C1 segment of cervical spinal cord (tissue), 14 donors: Measurements from ENCODE around the gene SPRR5.

Experiments
- DNase-seq, 14 donors: peaks; one replicate each; lab custom pipeline; 2025; lab: John Stamatoyannopoulos, UW

Gene SPRR5

DNA sequence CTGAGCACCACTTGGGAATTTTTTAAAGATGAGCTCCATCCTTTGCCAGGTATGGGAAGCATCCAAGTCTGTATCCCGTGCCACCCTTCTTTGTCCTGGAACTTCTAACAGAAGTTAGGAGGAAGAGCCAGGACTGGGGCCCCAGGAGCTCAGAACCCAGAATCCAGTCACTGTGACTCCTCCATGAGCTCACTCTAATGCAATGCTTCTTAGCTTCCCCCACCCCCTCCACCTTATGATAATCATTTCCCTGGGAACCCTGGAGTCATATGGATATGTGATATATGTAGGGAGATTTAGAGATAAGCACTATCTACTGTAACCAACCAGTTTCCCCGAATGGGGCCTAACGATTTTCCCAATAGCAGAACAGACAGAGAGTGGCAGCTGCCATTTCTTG is 758 bp upstream of the SPRR5 start:
- no peak for DNase-seq

- DNase-seq = no peak
Observed at GRCh38 chr1:152951711-152952110, 4.7 kb downstream of the SPRR5 start.

- no peak for DNase-seq
Observed at GRCh38 chr1:152953761-152954160, 6.8 kb downstream of the SPRR5 start.

DNA sequence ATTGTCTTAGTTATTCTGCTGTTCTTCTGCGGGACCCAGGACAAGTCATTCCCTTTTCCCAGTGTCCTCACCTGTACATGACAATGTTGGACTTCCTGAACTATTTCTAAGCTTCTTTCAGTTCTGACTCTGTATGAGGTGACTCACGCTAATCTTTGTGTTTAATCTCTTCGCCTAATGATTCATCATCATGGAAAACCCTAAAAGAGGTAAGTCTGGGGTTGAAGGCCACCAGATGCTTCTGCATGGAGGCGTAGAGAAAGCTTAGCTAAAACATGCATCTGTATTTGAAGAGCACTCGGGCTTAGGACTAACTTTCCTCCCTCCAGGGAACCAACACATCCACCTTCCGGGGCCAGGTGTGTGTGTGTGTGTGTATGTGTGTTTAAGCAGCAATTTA is 7.4 kb downstream of the SPRR5 start:
- DNase-seq = no peak

GRCh38 chr1:152957561-152957960 is 10.6 kb downstream of the SPRR5 start:
- DNase-seq = no peak

- DNase-seq = no peak
Observed at GRCh38 chr1:152959273-152959672, 12.3 kb downstream of the SPRR5 start.

GRCh38 chr1:152959801-152960451 is 12.9 kb downstream of the SPRR5 start:
- no peak for DNase-seq

DNA sequence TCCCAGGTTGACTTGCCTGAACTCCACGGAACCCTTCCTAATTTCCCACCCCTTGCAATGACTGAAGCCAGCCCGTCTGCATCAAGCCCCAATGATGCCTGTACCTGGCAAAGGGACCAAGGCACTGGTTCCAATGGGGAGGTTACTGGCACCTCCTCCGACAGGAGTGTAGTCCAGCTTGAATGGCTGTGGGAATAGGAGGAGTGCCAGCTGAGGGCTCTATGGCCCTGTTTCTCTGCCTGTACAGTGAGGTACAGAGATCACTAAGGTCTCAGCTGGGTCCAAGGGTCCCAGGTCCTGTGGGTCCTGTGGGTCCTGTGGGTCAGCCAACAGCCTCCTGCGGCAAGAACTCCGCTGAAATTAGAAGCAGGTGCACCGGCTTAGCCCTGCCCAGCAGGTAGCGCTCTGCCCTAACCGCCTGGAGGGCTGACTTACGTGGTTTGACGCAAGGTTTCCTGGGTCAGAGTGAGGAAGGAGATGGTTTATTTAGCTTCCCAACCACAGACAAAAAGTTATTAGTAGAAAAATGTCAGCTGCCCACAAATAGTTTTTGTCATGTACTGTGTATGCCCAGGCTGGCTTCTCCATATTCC is 13.5 kb downstream of the SPRR5 start:
- DNase-seq = no peak

GRCh38 chr1:152961226-152961891 is 14.4 kb downstream of the SPRR5 start:
- DNase-seq = no peak

- DNase-seq = no peak
Observed at GRCh38 chr1:152962876-152963415, 15.9 kb downstream of the SPRR5 start.

DNA sequence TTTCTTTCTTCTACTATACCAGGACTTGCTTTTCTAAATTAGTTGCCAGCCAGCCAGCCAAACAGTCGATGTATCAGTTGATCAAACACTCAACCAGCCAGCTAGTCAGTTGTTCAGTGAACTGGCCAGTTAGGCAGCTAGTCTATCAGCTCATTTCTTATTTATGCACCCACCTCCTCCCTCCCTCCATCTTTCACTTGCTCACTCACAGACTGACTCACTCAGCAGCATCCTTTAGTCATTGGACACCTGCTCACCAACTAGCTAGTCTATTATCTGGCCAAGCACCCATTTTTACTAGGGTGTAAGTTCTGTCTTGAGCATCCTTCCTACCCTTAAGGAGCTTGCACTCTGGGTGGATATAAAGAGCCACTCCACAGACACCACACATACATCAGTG is 17.5 kb downstream of the SPRR5 start:
- DNase-seq = no peak

GRCh38 chr1:152965853-152966252 is 18.8 kb downstream of the SPRR5 start:
- DNase-seq = no peak

GRCh38 chr1:152967201-152967600 is 20.2 kb downstream of the SPRR5 start:
- no peak for DNase-seq

- DNase-seq = no peak
Observed at GRCh38 chr1:152968248-152968647, 21.2 kb downstream of the SPRR5 start.

- no peak for DNase-seq
Observed at GRCh38 chr1:152969036-152969435, 22.0 kb downstream of the SPRR5 start.

DNA sequence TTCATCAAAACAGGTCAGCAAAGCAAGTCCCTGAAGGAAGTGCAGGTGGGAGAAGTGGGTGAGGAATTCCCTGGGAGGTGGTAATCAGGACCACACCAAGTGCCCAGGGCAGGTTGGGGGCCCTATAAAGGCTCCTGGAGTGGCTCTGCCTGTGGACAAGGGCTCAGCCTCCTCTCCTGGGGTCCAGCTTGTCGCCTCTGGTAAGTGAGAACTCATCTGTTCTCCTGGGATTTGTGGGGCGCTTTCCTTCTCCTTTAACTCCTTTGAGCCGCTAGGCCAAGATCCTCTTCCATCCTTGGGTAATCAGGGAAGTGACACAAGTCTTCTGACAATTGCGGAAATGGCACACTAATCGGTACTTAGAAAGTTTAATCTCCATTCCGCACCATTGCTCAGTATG is 23.5 kb downstream of the SPRR5 start, which contains the start of gene SPRR4:
Gene SPRR4 (plus strand): TSS at position 154 of the 400 bp plus-strand sequence. CDS start 1,243 bp downstream, outside the sequence.
- no peak for DNase-seq

GRCh38 chr1:152972196-152972886 is 25.3 kb downstream of the SPRR5 start:
- DNase-seq = no peak

DNA sequence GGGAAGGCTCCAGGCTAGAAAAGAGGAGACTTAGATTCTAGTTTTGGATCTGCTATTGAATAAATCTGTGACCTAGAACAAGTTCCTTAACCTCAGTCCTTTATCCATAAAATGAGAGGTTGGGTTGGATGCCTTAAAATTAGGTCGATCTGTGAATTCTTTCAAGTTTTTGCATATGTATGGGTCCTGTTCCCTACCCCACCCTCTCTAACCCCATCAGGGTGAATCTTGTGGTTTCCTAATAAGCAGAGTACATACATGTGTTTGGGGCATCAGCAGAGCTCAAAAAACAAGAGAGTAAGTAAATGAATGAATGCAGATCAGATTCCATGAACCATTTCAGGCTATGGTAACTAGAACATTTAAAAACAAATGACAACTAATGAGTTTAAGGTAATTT is 29.7 kb downstream of the SPRR5 start:
- DNase-seq = no peak

DNA sequence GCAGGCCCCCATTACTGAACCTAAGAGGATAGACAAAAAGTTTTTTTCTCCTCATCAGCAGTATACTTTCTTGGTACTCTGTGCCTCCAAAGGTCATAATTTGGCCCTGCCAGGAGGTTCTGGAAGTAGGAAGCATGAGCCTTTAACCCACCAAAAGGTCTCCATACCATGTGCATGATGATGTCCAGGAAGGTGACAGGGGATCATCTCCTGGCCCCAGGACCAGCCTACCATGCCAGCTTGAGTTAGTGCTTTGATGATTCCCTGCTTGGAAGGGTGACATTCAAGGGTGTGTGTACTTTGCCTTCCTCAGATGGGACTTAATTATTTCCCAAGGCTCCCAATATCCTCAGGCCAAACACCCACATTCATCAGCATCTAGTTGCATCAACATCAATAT is 30.6 kb downstream of the SPRR5 start:
- no peak for DNase-seq

DNA sequence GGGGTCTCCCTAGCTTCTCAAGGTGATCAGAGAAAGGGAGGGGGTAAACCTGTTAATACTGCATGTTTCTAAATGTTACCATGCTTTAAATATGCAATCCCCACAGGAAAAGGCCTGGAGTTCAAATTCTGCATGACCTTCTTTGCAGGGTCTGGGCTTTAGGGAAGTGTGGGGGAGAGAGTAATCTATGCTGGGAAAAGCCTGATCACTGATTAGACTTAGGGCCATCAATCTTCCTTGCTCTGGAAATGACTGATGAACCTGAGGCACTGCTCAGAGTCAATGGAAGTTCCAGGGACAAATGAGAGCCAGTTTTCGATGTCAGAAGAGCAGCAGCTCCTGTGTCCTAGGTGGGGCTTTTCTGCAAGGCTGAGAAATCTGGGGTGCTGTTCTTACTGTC is 33.7 kb downstream of the SPRR5 start:
- DNase-seq = no peak

DNA sequence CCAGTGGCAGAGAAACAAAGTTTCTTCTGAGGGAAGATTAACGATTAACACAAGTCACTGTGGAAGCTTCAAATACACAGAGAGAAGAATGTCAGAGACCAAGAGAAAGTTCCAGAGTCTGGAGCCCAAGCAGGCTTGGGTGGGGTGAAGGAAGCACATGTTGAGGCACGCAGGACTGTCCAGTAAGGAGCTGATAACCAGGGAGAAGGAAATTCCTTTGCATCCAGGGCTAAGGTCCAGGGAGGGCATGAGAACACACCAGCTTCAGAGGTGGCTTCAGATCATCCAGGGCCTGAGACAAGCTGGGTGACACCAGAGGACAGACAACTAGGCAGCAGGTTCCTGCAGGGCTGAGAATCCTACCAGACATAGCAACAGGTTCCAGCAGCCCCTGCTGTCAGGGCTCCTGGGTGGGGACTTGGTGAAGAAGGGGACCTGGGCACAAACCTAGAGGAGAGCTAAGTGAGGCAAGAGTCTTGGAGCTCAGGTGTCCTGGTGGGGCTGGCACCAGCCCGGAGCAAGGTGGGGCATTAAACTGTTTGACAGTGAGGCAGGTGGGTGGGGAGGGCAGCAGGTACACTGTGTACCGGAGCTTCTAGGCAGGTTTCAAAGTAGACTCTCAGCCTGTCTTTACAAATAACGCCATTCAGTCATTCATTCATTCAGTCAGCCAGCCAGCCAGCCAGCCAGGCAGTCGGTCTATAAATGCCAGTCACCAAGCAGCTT is 34.3 kb downstream of the SPRR5 start:
- DNase-seq = no peak

- DNase-seq = no peak
Observed at GRCh38 chr1:152982076-152982475, 35.1 kb downstream of the SPRR5 start.
